Ovary (tissue), 9 donors: ENCODE data around the gene CAPN8. TPM values are rescaled to one million over a fixed set of nuclear protein-coding genes. Genes with fewer than 3 reads are reported as not detected.

Experiments used
- DNase-seq, 5 donors: peaks; one replicate each; pipeline ENCODE4 v3.0.0-alpha.2; 2019 to 2020
- H3K27ac ChIP-seq, 2 donors: fragments of 200-600 bp; one replicate each; pipeline versions ENCODE4 v1.5.1 to v1.8.0; 2019 to 2022
- H3K27me3 ChIP-seq: fragments of 200-600 bp; one replicate; pipeline ENCODE4 v1.8.0; 2022
- H3K36me3 ChIP-seq: fragments of 200-600 bp; sonication (generic); one replicate; pipeline ENCODE4 v1.5.1; 2019
- H3K4me1 ChIP-seq: one replicate; pipeline ENCODE4 v1.8.1; 2013; ENCODE audit warnings: mild to moderate bottlenecking, moderate library complexity; ENCODE audit not compliant: insufficient read depth
- H3K4me3 ChIP-seq: fragments of 200-600 bp; sonication (generic); one replicate; pipeline ENCODE4 v1.5.1; 2017
- H3K9me3 ChIP-seq, 2 donors: fragments of 200-600 bp in 1 of 2; sonication (generic) in 1 of 2; one replicate each; pipeline versions ENCODE4 v1.5.1 to v1.8.1; 2013 to 2019; ENCODE audit warnings: mild to moderate bottlenecking in 1 of 2, moderate library complexity in 1 of 2
- CTCF ChIP-seq, 3 donors: fragments of 450-650 bp in 2 of 3; fragments of 200-600 bp in 1 of 3; IDR thresholded peaks; one replicate each; pipeline versions ENCODE4 v1.5.1 to v1.8.0; 2016 to 2022; ENCODE audit warnings: antibody characterized with exemption in 3 of 3, mild to moderate bottlenecking in 1 of 3
- EP300 ChIP-seq: sonication (generic); formaldehyde crosslinking; IDR thresholded peaks from one replicate; pipeline ENCODE4 v1.6.1; 2017; ENCODE audit warnings: antibody characterized with exemption
- POLR2A ChIP-seq: fragments of 450-650 bp; IDR thresholded peaks from one replicate; pipeline ENCODE4 v1.6.1; 2017; ENCODE audit warnings: antibody characterized with exemption, mild to moderate bottlenecking, moderate library complexity
- WGBS, 3 donors: extraction: QIAGEN DNeasy Blood & Tissue Kit in 1 of 3; methylation state at CpG; one replicate each; pipeline versions ENCODE4 v1.1.5 to v1.1.7; 2013 to 2017; 5-methylcytosine and 5-hydroxymethylcytosine counted together
- intact Hi-C, 4 donors: fragments of 100-400 bp; cut with DNase I; formaldehyde crosslinking; loops; one replicate each; pipeline versions ENCODE4 v1.11.0 to v1.15.1; 2022 to 2023
- polyA plus RNA-seq, 2 donors: library from polyadenylated mRNA; stranded (reverse); fragments of 200-250 nt in 1 of 2; fragments of 350-450 nt in 1 of 2; fragmentation: Illumina TruSeq in 1 of 2; extraction: RNeasy Lipid Tissue Mini Kit (QIAGEN cat#74804) in 1 of 2; gene quantifications; one replicate each; pipeline ENCODE4 v1.2.3, GENCODE V29; 2013 to 2014
- total RNA-seq, 7 donors: library from RNA; depleted of rRNA in 2 of 7; stranded (reverse); fragments of >200 nt in 2 of 7; fragmentation: NEBNext Ultra II Directional in 3 of 7; extraction: Animal tissue kit (Norgen Biotek cat#: 25700) in 3 of 7; gene quantifications; one replicate each; pipeline versions ENCODE4 v1.1.0 to v1.2.4, GENCODE V29; 2016 to 2023
- donor health status: DM: no; HTN: no; CAD: no; lungs with moderate emphysema.
- donor health status: DM: no; HTN: no; CAD: no.
- donor health status: Bipolar disorder and iron deficiency.
- donor health status: DM: yes; HTN: yes; CAD: no.
- donor health status: DM: no; HTN: no; CAD: no.
- donor health status: DM: yes; HTN: yes; CAD: no.

The CAPN8 gene
- total and polyA plus RNA-seq, 9 donors: 0.10 to 4.4 (median 0.88) TPM; not detected in 2

- Histone ChIP-seq H3K27ac (no peak overlapping the region), H3K4me3 (no peak overlapping the region), H3K27me3 (no peaks in the 10 kb centered on the region), H3K9me3 (no peaks in the 10 kb centered on the region), H3K36me3 (no peaks in the 10 kb centered on the region), H3K4me1 (no peaks in the 10 kb centered on the region)
- WGBS, 3 donors: 0 to 2% (median 0%) methylated on average over 1 of the region's 1 CpG
- intact Hi-C loops: no loop called here
- no peak for DNase-seq
- no peak for TF ChIP-seq EP300
- TF ChIP-seq POLR2A: no peak
- TF ChIP-seq CTCF (IDR thresholded peaks at IDR 0.05): no peak
Observed at GRCh38 chr1:223649222-223649621, 16.3 kb downstream of the CAPN8 start.

GRCh38 chr1:223647249-223647648 is 18.3 kb downstream of the CAPN8 start:
- H3K4me1 ChIP-seq: no peaks in the 10 kb centered on the region
- intact Hi-C loops: no loop called here
- TF ChIP-seq CTCF (IDR thresholded peaks at IDR 0.05): no peak
- no peak for TF ChIP-seq EP300
- TF ChIP-seq POLR2A: no peak

GRCh38 chr1:223645903-223646302 is 19.6 kb downstream of the CAPN8 start:
- H3K4me1 ChIP-seq: no peaks in the 10 kb centered on the region
- H3K27me3 ChIP-seq: no peaks in the 10 kb centered on the region
- intact Hi-C loops: no loop called here
- no peaks in the 10 kb centered on the region for H3K9me3 ChIP-seq
- no peak overlapping the region for H3K27ac ChIP-seq
- H3K4me3 ChIP-seq: no peak overlapping the region
- WGBS, 3 donors: 68 to 85% (median 75%) methylated on average over 3 of the region's 3 CpGs
- no peaks in the 10 kb centered on the region for H3K36me3 ChIP-seq
- DNase-seq: no peak
- TF ChIP-seq POLR2A (no peak), EP300 (no peak), CTCF (IDR thresholded peaks at IDR 0.05) (no peak)

More at GRCh38 chr1:223647249-223647648, 18.3 kb downstream of the CAPN8 start:
- Histone ChIP-seq H3K27ac (no peak overlapping the region), H3K27me3 (no peaks in the 10 kb centered on the region), H3K36me3 (no peaks in the 10 kb centered on the region), H3K9me3 (no peaks in the 10 kb centered on the region), H3K4me3 (no peak overlapping the region)
- no peak for DNase-seq
- 90 to 93% (median 93%) methylated on average over 1 of the region's 1 CpG for WGBS, 3 donors

GRCh38 chr1:223642237-223642636 is 23.3 kb downstream of the CAPN8 start:
- Histone ChIP-seq H3K36me3 (no peaks in the 10 kb centered on the region), H3K27me3 (no peaks in the 10 kb centered on the region), H3K9me3 (no peaks in the 10 kb centered on the region), H3K4me3 (no peak overlapping the region), H3K27ac (no peak overlapping the region), H3K4me1 (no peaks in the 10 kb centered on the region)
- TF ChIP-seq CTCF (IDR thresholded peaks at IDR 0.05) (no peak), EP300 (no peak), POLR2A (no peak)
- DNase-seq: no peak
- intact Hi-C loops: no loop called here
- WGBS, 3 donors: 43 to 56% (median 52%) methylated on average over 7 of the region's 7 CpGs
